Stimulated activated CD8-positive, alpha-beta memory T cell treated with anti-CD3 and anti-CD28 coated beads, Interleukin-7, amount 100 ng/mL, for 4 hours (primary cell): ENCODE measurements around the gene CDK7.

Source experiments
- DNase-seq, 2 donors: peaks; one replicate each; pipeline ENCODE4 v3.0.0-alpha.2; 2020; ENCODE audit warnings: low read depth in 2 of 2

Gene CDK7

GRCh38 chr5:69293882-69294281 lies 59.2 kb downstream of the CDK7 start:
- no peak for DNase-seq

GRCh38 chr5:69295088-69295754 lies 60.5 kb downstream of the CDK7 start:
- DNase-seq = no peak

GRCh38 chr5:69299625-69300024 lies 64.9 kb downstream of the CDK7 start:
- no peak for DNase-seq

GRCh38 chr5:69300537-69301203 lies 66.0 kb downstream of the CDK7 start:
- DNase-seq = no peak

GRCh38 chr5:69305512-69305911 lies 70.8 kb downstream of the CDK7 start:
- no peak for DNase-seq

GRCh38 chr5:69308046-69308553 lies 73.4 kb downstream of the CDK7 start:
- no peak for DNase-seq

GRCh38 chr5:69309380-69309779 lies 74.7 kb downstream of the CDK7 start:
- no peak for DNase-seq

- DNase-seq = no peak
Measured at GRCh38 chr5:69312459-69313160, 77.9 kb downstream of the CDK7 start.

- DNase-seq = no peak
Measured at GRCh38 chr5:69313428-69313827, 78.7 kb downstream of the CDK7 start.

- DNase-seq = no peak
Measured at GRCh38 chr5:69315972-69316371, 81.3 kb downstream of the CDK7 start.

- no peak for DNase-seq
Measured at GRCh38 chr5:69317391-69317790, 82.7 kb downstream of the CDK7 start.

GRCh38 chr5:69326365-69326764 lies 91.7 kb downstream of the CDK7 start:
- DNase-seq = no peak
